Stimulated activated effector memory CD8-positive, alpha-beta T cell treated with anti-CD3 and anti-CD28 coated beads, Interleukin-12 subunit alpha, Interleukin-12 subunit beta, amount 100 ng/mL, for 72 hours (primary cell): Measurements from ENCODE around the gene ZNF343.

Experiments used
- ATAC-seq: fragments of 150-1000 bp; cut with Tn5 transposase; 2 replicates; pipeline ENCODE4 v1.10.0; 2021
- DNase-seq, 2 donors: peaks; one replicate each; pipeline ENCODE4 v3.0.0; 2021 to 2022; ENCODE audit warnings: low spot score in 2 of 2
- H3K27ac Mint-ChIP-seq: one replicate; pipeline ENCODE4 v1.8.0; 2022; ENCODE audit warnings: mild to moderate bottlenecking, mixed read lengths
- H3K36me3 Mint-ChIP-seq: one replicate; pipeline ENCODE4 v1.8.0; 2022; ENCODE audit warnings: mild to moderate bottlenecking, mixed read lengths
- H3K4me1 Mint-ChIP-seq: one replicate; pipeline ENCODE4 v1.8.0; 2022; ENCODE audit warnings: mixed read lengths
- H3K4me3 Mint-ChIP-seq: one replicate; pipeline ENCODE4 v1.8.0; 2022; ENCODE audit warnings: mild to moderate bottlenecking, mixed read lengths
- H3K9me3 Mint-ChIP-seq: one replicate; pipeline ENCODE4 v1.8.0; 2022; ENCODE audit warnings: mixed read lengths

ZNF343 gene

DNA sequence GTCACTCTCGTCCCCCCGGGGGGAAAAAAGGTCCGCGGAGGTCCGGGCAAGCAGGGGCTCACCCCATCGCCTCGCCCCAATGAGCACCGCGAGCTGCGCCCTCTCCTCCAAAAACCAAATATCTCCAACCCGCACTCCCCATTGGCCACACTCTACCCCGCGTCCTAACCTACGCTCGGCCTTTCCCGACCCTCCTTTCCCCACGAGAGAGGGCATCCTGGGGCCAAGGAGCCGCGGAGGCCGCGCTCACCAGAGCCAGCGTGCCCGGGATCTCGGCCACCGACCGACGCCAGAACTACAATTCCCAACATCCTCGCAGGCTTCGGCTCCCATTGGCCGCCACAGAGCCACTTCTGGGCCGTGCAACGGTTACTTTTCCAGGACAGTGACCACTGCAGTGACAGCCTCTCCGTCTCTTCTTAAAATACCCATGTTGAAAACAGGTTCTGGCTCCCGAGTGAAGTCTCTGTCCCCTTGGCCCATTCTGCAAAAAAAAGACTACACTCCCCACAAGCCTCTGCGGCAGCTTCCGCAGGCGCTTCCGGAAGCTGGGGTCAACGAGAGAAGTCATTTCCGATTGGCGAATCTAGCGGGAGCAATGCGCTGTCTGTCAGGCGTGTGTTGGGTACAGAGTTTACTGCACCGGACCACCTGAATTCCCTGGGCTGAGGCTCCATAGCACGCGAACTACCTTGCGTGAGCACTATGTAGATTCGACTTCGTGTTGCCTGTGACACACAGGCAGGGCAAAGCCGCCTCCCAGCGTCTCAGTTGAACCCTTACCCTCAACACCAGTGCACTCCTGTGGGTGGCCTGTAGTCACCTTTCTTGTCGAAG is at the start of gene ZNF343:
Gene ZNF343 (minus strand): TSS at position 285 of the 837 bp plus-strand sequence. CDS start 15,020 bp downstream, outside the sequence.
- DNase-seq = peak; percentile 64 to 89
- peak within 1 kb of the TSS; percentile 100 for H3K4me3 Mint-ChIP-seq
- no peaks in the 10 kb centered on the region for H3K9me3 Mint-ChIP-seq
- peak; percentile 99 for ATAC-seq
- H3K27ac Mint-ChIP-seq = peak within 1 kb of the TSS; percentile 99
- peaks cover 18% of the 10 kb centered on the region for H3K4me1 Mint-ChIP-seq
- peaks cover 9% of the 10 kb centered on the region for H3K36me3 Mint-ChIP-seq

DNA sequence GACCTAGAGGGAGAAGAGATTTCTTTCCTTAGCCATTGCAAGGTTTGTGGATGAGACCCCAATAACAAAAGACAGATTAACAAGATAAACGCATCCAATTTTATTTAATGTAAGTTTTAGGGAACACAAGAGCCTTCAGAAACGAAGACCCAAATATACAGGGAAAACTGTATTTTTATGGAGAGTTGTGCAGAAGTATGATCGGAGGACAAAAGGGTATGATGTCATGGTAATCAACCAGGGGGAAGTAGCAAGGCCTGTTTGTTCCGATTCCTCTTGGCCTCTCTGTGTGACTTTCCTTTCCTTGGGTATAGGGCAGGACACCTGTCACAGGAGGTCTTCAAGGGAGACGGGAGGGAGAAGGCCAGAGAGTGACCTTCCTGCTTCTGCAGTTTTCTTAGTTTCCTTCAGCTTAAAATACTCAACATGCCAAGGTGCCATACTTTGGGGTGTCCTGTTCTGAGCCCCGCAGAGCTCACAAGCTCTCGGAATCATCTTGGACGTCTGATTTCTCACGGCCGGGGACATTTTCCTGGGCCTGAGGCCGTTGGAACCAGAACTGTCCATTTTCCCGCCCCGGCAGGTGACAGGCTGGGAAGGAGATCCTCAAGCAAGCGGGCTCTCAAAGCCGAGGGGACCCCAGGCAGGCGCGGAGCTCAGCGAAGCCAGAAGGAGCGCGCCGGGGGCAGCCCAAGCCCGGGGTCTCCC is 49.3 kb upstream of the ZNF343 start:
- no peak for ATAC-seq
- Mint-ChIP-seq H3K27ac (no peak overlapping the region), H3K4me3 (no peak overlapping the region), H3K9me3 (no peaks in the 10 kb centered on the region), H3K36me3 (no peaks in the 10 kb centered on the region), H3K4me1 (no peaks in the 10 kb centered on the region)
- peak in 1 of 2 donors; percentile 44 for DNase-seq

DNA sequence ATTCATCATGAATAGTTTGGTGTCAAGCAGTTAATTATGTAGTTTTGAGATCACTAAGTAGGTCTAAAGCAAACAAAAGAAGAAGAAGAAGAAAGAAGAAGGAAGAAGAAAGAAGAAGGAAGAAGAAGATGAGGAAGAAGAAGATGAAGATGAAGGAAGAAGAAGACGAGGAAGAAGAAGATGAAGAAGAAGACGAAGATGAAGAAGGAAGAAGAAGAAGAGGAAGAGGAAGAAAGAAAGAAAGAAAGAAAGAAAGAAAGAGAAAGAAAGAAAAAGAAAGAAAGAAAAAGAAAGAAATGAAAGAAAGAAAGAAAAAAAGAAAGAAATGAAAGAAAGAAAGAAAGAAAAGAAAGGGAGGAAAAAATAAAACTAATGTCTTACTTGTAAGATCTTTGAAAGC is 36.9 kb upstream of the ZNF343 start:
- ATAC-seq (no peak), DNase-seq (no peak)
- no peaks in the 10 kb centered on the region for H3K4me1 Mint-ChIP-seq
- no peak overlapping the region for H3K27ac Mint-ChIP-seq
- H3K4me3 Mint-ChIP-seq = no peak overlapping the region
- H3K36me3 Mint-ChIP-seq = no peaks in the 10 kb centered on the region
- no peaks in the 10 kb centered on the region for H3K9me3 Mint-ChIP-seq

DNA sequence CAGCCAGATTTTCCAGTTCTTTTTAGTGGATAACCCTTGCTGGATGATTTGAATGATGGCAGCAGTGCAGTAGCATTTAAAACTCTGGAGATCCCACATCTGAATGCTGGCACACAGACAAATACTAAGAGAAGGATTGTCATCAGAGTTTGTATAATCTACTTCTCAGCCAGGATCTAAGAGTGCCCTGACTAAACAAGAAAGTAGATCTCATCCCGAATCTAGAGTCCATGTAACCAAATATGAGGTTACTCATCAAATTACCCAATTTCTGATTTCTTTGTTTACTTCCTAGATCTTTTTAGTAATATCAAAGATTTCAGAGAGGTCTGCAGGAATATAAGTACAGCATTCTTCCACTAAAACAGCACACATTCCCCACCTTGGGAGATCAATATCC is 35.5 kb upstream of the ZNF343 start:
- Mint-ChIP-seq H3K4me1 (no peaks in the 10 kb centered on the region), H3K9me3 (no peaks in the 10 kb centered on the region), H3K4me3 (no peak overlapping the region), H3K36me3 (no peaks in the 10 kb centered on the region), H3K27ac (no peak overlapping the region)
- DNase-seq (no peak), ATAC-seq (no peak)

DNA sequence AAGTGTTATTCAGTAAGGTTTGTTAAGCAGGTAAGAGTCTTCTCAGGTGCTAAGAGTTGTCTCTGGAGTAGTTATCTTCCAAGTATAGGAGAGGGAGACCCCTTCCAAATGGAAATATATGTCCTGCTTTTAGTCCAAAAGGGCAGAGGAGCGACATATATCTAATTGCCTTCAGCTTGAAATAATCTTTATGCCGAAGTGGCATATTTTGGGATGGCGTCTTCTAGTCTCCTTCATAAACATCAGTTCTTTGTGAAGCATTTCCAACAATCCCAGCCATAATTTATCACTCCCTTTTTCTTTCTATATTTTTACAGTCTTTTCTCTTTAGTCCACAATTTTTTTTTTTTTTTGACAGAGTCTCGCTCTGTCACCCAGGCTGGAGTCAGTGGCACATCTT is 33.6 kb upstream of the ZNF343 start:
- no peak for DNase-seq
- H3K36me3 Mint-ChIP-seq = no peaks in the 10 kb centered on the region
- no peak overlapping the region for H3K27ac Mint-ChIP-seq
- H3K4me3 Mint-ChIP-seq = no peak overlapping the region
- no peak for ATAC-seq
- no peaks in the 10 kb centered on the region for H3K4me1 Mint-ChIP-seq
- no peaks in the 10 kb centered on the region for H3K9me3 Mint-ChIP-seq

DNA sequence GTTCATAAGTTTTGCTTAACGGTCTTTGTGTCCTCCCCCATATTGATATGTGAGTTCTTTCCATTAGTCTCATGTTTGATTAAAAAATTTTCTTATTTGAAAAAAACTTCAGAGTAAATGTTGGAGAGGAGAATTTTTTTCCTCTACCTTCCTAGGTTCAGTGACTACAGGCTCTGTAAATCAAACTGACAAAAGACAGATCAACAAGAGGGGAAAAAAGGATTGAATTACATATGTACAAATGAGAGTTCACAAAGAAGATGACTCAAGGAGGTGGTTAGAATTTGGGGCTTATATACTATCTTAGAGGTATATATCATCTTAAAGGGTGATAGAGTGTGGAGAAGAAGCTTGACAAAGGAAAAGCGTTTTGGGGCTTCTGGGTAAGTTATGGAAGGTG is 33.2 kb upstream of the ZNF343 start:
- H3K4me3 Mint-ChIP-seq = no peak overlapping the region
- ATAC-seq = no peak
- H3K9me3 Mint-ChIP-seq = no peaks in the 10 kb centered on the region
- H3K4me1 Mint-ChIP-seq = no peaks in the 10 kb centered on the region
- no peak overlapping the region for H3K27ac Mint-ChIP-seq
- DNase-seq = no peak
- no peaks in the 10 kb centered on the region for H3K36me3 Mint-ChIP-seq

DNA sequence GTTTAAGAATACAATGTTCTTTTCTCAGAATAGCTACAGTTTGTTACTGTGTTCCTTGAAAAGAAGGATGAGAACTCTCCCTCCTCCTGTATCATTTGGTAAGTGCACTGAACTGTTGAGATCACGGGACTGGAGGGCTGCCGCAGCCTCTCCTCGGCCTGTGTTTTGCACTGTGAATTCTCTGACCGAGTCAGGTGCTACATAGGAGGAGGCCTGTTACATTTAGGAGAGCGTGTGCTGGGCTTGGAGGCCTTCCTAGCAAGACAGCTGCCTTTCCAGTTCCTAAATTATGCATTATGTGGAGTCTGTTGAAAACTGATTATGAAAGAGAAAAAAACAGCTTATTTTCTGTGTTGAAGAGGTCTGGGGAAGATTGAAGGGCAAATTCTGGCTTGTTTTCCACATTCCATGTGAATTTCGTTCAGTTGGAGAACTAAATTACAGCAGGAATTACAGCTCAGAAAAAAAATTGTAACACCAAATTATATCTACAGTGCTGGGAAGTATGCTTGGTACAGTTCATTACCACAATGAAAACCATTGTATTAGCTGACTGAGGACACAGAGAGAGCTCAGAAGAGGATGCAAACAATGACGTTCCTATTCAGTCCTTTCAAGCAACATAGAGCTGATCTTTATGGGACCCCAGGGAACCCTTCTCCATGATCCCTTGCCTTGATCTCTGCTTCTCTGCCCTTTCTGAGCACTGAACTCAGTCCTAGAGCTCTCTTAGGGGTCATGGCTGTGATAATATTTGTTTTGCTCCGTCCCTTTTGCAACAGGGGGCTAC is 30.4 kb upstream of the ZNF343 start:
- DNase-seq (peak in 1 of 2 donors; percentile 28), ATAC-seq (no peak)
- no peaks in the 10 kb centered on the region for H3K36me3 Mint-ChIP-seq
- no peaks in the 10 kb centered on the region for H3K4me1 Mint-ChIP-seq
- H3K27ac Mint-ChIP-seq = no peak overlapping the region
- H3K9me3 Mint-ChIP-seq = no peaks in the 10 kb centered on the region
- no peak overlapping the region for H3K4me3 Mint-ChIP-seq

DNA sequence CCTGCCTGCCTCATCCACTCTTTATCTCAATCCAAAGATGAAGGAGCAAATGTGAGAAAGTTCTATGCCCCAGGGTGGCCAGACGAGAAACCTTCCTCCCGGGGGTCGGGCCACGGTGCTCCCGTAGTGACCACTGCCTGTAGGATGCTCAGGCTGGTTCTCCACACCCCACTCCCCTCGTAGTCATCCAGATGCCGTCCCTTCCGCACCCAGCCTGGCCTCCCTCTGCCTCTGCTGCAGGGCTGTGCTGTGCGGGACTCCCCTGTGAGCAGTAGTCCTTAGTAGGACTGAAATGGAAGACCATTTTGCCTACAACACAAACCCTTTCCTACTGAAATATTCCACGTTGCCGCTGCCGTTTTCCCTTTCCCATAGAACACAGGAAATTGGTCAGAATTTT is 29.6 kb upstream of the ZNF343 start:
- H3K9me3 Mint-ChIP-seq = no peaks in the 10 kb centered on the region
- no peak overlapping the region for H3K27ac Mint-ChIP-seq
- H3K4me3 Mint-ChIP-seq = no peak overlapping the region
- peak in 1 of 2 donors; percentile 29 for DNase-seq
- no peaks in the 10 kb centered on the region for H3K36me3 Mint-ChIP-seq
- ATAC-seq = no peak
- H3K4me1 Mint-ChIP-seq = no peaks in the 10 kb centered on the region

DNA sequence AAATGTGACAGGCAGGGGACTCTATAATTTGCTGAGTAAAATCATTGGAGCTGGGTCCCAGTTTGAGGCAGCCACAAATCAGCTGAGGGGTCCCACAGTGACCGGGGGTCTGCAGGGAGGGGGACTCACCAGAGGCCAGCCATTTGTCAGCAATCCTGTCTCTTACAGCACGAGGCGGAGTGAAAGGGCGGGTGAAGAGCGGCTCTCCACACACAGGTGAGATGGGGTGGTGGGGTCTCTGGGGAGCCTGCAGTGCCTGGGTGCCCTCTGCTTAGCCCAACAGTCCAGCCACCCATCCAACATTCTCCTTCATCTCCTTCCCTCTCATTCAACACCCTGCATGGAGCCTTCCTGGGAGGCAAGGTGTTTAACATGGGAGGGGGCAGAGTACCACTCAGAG is 28.4 kb upstream of the ZNF343 start:
- H3K27ac Mint-ChIP-seq = no peak overlapping the region
- H3K4me1 Mint-ChIP-seq = no peaks in the 10 kb centered on the region
- no peaks in the 10 kb centered on the region for H3K36me3 Mint-ChIP-seq
- no peaks in the 10 kb centered on the region for H3K9me3 Mint-ChIP-seq
- DNase-seq (peak in 1 of 2 donors; percentile 43), ATAC-seq (no peak)
- no peak overlapping the region for H3K4me3 Mint-ChIP-seq

DNA sequence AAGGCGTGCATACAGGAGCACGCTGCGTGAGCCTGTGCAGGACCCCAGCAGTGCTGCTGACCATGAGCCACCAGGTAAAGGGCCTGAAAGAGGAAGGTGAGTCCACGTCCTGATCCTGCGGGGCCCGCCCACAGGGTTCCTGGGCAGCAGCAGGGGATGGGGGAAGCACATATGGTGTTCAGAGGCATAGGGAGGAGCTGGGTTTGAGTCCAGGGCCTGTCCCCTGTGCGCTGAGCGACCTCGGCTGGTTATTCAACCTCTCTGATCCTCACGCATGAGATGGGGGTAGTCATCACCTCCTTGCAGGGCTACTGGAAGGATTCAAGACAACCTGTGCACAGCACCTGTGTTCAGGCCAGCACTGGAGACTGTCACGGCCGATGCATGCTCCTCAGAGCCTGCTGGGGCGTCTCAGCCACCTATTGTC is 27.9 kb upstream of the ZNF343 start, which contains the start of gene TMC2:
Gene TMC2 (plus strand): TSS at position 14 of the 427 bp plus-strand sequence. CDS start 49 bp downstream, at position 63.
- Mint-ChIP-seq H3K4me1 (no peaks in the 10 kb centered on the region), H3K4me3 (no peak within 1 kb of the TSS), H3K36me3 (no peaks in the 10 kb centered on the region), H3K9me3 (no peaks in the 10 kb centered on the region), H3K27ac (no peak within 1 kb of the TSS)
- ATAC-seq (no peak), DNase-seq (no peak)

DNA sequence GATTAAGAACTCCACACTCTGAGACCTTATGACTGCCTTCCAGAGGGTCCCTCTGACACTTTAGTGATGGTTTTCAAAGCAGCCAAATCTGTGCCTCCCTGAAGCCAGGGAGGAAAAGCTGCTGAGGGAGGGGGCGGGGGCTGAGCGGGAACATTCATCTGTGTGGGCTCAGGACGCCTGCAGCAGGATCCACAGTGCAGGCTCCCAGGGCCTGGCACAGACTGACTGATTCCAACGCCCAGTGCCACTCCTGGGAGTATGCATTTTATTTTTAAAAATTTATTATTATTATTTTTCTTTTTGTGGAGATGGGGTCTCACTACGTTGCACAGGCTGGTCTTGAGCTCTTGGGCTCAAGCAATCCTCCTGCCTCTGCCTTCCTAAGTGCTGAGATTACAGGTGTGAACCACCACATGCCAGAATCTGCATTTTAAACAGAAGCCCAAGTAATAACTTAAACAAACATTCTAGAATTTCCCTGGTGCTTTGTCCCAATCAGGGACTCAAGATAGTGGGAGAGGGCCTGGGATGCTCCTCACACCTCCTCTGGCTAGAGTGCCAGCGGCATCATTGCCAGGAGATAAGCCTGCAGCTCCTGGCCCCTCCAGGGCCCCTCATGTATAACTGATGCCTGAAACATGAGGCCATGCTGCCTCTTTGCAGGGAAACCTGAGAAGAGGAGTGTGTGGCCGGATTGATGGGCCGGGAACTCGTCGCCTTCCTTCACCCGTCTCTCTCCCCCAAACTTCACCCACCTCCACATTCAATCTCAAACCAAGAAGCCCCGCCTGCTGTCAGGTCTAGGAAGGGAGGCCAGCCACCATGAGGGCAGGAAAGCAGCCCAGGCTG is 27.2 kb upstream of the ZNF343 start:
- ATAC-seq (no peak), DNase-seq (no peak)
- H3K4me3 Mint-ChIP-seq = no peak overlapping the region
- no peaks in the 10 kb centered on the region for H3K9me3 Mint-ChIP-seq
- no peaks in the 10 kb centered on the region for H3K4me1 Mint-ChIP-seq
- no peaks in the 10 kb centered on the region for H3K36me3 Mint-ChIP-seq
- H3K27ac Mint-ChIP-seq = no peak overlapping the region

DNA sequence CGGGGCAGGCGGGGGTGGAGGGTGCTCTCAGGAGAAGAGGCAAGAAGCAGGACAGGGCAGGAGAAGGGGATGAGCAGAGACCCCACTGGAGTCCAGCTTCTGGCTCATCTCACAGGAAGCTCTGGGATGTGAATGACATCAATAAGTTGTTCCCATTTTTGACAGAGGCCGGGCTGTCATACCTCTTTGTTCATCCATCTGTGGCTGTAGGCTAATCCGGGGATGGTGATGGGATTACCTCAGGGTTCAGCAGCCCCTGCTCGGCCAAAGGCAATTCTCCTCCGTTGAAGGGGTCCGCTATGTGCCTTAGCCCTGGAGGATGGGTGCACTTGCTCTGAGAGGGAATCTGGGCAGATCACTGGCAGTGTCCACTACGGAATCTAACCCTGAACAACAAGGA is 24.4 kb upstream of the ZNF343 start:
- Mint-ChIP-seq H3K27ac (no peak overlapping the region), H3K9me3 (no peaks in the 10 kb centered on the region), H3K4me3 (no peak overlapping the region), H3K4me1 (peaks cover 9% of the 10 kb centered on the region), H3K36me3 (no peaks in the 10 kb centered on the region)
- ATAC-seq (no peak), DNase-seq (no peak)

DNA sequence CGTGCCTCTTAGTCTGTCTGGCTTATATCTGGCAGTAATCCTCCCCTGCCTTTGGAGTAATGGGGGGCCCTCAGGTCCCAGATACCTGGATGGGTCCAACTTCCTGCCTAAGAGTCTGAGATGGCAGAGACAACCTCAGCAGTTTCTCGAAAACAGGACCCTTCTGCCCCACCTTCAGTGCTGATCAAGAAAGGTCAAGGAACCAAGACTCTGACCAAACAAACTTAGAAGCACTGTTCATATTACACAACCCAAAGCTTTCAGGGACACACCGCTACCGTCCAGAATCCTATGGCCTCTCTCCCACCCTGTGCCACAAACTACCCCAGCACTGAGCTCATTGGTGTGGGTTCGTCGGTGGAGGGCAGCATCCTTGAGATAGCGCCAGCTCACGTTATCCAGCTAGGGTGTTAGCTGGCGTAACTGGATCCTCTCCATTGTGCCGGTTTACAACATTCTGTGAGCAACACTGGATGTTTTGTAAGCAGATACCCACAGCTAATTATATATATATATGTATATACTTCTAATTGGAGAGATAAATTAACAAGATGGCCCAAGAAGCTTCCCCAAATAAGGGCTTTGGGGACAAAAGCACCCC is 20.1 kb upstream of the ZNF343 start:
- ATAC-seq (no peak), DNase-seq (no peak)
- Mint-ChIP-seq H3K27ac (no peak overlapping the region), H3K4me1 (peaks cover 25% of the 10 kb centered on the region), H3K4me3 (no peak overlapping the region), H3K9me3 (no peaks in the 10 kb centered on the region), H3K36me3 (peaks cover 14% of the 10 kb centered on the region)

DNA sequence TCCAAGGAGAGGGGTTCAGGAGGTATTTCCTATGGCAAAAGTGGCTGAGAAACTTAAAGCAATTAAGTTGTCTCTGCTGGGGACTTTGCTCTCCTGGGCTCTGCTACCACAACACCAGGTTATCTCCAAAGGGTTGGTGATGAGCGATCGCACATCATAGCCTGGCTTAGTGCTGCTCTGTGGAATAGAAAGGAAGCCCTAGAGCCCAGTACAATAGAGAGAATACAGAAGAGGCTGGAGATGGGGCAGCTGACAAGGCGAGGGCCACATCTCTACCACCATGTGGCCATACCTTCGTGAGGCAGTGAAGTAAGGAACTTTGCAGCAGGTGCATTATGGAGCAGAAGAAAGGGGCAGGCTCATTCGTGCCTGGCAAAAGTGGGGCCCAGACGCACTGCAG is 19.0 kb upstream of the ZNF343 start:
- Mint-ChIP-seq H3K4me3 (no peak overlapping the region), H3K27ac (no peak overlapping the region), H3K4me1 (peaks cover 25% of the 10 kb centered on the region), H3K9me3 (no peaks in the 10 kb centered on the region), H3K36me3 (peaks cover 14% of the 10 kb centered on the region)
- no peak for ATAC-seq
- no peak for DNase-seq
